Measurements from ENCODE around the gene DPH6.
"Not testable (repeated sequence)": the region's sequence is repeated elsewhere in the genome, so short reads cannot be mapped to it uniquely, and the experiment has no call there.

Gene DPH6, protein sequence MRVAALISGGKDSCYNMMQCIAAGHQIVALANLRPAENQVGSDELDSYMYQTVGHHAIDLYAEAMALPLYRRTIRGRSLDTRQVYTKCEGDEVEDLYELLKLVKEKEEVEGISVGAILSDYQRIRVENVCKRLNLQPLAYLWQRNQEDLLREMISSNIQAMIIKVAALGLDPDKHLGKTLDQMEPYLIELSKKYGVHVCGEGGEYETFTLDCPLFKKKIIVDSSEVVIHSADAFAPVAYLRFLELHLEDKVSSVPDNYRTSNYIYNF

DNA sequence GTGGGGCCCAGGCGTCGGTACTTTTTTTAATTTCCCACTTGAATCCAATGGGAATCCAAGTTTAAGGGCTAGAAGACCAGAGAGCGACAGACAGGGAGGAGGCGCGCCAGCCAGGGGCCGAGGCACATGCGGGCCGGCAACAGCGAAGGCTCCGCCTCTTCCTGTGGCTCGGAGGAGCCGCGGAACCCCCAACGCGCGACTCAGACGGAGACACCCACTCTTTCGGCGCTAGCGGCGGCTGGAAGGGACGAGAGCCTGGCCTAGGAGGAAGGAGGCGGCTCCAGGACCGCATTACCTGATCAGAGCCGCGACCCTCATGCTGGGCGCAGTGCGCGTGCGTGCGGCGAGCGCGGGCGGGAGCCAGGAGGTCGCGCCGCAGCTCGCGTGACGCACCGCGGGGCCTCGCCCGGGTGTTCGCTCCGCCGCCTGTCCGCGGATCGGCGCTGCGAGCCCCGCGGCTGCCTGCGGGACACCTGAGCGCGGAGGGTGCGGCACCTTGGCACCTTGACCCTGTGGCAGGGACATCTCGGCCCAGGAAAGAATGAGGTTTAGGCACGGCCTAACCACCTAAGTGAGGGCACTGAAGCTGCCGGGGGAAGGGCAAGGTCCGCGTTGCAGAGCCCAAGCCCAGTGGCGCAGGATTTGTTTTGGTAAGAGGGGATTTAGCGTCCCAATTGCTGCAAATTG, at the start of gene DPH6:
TSS of gene DPH6 (minus strand) at position 342 of the 687 bp plus-strand sequence. CDS start at position 318, 24 bp downstream.
- DNase-seq (ENCODE audit: low read depth), result peak; percentile 75

DNA sequence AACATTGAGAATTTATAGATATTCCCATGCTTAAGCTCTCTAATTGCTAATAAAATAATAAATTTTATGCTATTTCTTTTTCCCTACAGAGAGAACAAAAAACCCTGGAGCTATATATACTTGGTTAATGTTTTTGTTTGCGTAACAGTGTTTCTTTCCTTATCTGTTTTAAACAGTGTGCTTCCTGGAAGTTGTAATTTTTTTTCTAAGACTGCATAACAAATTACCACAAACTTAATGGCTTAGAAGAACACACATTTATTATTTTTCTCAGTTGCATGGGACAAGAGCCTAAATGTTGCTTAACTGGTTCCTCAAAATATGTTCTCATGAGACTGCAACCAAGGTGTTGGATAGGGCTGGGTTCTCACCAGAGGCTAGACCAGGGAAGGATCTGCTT, 49.7 kb upstream of the DPH6 start:
- DNase-seq (ENCODE audit: low read depth), result no peak

DNA sequence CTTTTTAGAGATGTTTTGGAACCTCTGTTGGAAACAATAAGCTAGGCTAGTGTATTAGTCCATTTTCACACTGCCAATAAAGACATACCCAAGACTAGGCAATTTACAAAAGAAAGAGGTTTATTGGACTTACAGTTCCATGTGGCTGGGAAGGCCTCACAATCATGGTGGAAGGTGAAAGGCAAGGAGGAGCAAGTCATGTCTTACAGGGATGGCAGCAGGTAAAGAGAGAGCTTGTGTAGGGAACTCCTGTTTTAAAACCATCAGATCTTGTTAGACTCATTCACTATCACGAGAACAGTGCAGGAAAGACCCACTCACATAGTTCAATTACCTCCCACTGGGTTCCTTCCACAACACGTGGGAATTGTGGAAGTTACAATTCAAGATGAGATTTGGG, 46.0 kb upstream of the DPH6 start:
- not testable (repeated sequence) for DNase-seq (ENCODE audit: low read depth)

DNA sequence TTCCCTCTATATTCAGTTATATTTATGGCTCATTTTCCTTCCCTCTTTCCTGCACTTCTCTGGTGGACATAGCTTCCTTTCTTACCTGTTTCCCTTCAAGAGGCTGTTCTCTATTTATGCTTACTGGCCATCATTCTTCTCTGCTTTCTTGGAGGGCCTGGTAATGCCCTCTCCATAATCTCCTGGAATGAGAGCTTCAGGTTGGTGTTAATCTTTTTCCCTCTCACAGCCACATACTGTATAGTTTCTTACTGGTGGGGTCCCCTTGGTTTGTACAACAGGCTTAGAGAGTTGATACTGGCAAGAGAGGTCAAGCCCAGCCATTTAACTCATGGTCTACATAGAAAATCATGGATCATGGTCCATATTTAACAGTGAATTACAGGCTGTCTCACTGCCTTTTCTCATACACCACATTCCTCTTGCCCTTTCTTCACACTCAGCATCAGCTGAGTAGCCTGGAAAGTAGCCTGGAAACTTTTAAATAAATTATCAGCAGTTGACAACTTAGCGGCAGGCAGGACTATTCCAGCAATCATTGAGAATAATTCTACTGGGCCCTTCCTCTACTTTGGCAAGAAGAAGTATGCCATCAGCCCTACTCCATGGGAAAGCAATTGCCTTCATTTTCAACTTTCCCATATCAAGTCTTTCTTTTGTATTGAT, 38.0 kb upstream of the DPH6 start:
- DNase-seq (ENCODE audit: low read depth), result no peak

DNA sequence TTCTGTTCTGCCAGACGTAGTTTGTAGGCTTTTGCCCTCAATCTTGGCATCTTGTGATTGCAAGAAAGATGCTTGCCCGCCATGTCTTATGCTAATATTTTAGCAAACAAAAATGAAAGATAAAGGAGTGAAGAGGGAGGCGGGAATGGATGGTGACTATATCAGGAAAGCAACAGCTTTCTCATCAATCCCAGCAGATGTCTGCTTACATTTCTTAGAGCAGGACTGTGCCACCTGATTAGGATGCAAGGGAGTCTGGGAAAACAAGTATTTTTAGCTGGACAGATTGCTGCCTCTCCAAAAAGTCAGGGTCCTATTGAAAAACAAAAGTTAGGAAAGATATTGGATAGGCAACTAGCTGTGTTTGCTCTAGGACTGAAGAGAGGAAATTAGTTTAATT, 34.6 kb upstream of the DPH6 start:
- DNase-seq (ENCODE audit: low read depth), result no peak

DNA sequence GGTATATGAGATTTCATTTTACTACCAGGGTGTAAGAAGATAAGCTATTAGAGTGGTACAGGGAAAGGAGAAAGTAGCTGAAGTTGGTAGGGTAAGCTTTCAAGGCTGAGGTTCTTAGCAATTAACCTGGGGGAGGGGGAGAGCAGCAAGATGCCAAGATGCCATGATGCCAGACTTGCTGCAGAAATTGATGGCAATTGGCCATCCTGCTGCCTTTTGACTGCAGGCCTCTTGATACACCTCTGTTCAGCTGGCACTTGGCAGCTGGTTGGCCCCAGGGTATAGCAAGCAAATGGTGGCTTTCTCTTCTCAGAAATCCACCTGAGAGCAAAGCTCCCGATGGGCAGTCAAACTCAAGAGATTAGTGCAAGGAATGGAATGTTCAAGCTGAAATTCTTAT, 21.4 kb upstream of the DPH6 start:
- DNase-seq (ENCODE audit: low read depth), result no peak

DNA sequence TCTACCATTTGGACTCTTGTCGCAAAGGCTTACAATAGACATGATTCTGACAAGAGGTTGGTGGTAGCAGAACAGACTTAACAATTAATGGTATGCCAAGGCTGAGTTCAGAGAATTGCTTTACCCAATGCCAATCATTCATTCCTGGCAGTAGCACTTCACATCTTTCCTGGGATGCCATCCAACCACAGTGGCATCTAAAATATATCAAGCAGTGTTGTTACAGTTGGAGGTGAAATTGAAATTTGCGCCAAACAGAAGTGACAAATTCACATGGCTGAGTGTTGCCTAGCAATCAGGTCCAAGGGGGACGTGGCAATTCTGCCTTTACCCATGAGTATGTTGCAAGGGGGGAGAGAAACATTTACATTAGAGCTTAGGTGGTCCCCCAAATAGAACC, 21.0 kb upstream of the DPH6 start:
- DNase-seq (ENCODE audit: low read depth), result no peak

DNA sequence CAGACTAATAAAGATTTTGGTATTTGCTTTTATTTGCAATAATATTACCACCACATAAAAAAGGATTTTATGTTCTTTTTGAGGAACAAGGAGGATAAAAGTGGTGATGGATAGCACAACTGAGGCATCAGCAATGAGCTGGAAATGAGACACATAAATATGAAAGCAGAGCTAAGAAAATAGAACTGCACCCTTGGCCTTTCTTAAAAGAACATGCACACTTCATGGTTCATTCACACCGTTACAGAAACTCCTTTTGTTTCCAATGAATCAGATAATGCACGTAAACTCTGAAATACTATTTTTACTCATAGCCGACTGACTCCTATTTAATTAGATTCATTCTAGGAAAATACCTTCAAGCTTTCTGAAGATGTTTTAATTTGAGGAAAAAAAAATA, 19.9 kb upstream of the DPH6 start:
- no peak for DNase-seq (ENCODE audit: low read depth)

DNA sequence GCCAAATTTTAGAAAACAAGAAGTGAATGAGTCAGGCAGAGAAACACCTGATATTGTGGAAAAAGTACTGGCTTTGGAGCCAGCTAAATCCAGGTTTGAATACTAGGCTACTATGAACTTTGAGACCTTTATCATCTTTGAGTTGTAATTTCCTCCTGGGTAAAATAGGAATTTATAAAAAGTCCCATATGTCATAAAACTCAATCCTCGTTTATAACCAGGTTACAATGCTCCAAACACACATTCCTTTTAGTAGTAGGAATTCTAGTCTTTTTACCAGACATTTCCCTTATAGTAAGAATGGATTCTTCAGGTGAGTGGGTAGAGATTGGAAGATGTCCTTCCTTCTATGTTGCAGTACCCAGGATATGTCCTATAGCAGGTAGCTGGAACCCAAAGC, 16.7 kb upstream of the DPH6 start:
- no peak for DNase-seq (ENCODE audit: low read depth)

DNA sequence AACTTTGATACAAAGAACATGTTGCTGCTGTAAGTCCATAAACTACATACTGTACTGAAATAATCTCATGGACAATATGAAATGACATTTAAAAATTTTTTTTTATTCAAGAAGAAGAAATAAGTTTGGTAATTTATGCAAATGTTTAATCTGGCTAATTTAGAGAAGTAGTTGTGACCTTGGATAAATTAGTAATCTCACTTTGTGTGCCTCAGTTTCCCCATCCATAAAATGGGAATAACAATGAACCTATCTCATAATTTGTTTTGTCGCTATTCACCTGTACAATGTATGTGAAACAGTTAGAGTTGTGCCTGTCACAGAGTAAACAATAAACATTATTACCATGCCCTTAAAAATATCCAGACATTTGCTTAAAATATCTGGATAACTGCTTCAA, 15.3 kb upstream of the DPH6 start:
- DNase-seq (ENCODE audit: low read depth), result no peak

DNA sequence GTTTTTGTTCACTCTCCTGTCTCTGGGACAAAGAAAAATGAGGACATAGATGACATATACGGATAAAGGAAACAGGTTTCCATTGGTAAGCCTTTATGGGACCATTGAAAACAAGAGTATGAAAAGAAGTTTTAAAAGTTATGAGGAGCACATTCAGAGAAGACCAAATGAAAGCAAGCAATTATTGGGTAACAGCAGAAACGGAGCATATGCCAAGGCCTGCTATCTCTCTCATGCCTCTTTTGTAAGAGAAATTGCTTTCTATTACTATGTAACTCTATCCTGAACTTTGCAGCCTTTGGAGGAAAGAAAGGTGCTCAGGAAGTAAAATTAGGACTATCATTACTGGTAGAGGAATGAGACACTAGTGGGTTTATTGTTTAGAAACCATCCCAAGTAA, 14.9 kb upstream of the DPH6 start:
- no peak for DNase-seq (ENCODE audit: low read depth)

DNA sequence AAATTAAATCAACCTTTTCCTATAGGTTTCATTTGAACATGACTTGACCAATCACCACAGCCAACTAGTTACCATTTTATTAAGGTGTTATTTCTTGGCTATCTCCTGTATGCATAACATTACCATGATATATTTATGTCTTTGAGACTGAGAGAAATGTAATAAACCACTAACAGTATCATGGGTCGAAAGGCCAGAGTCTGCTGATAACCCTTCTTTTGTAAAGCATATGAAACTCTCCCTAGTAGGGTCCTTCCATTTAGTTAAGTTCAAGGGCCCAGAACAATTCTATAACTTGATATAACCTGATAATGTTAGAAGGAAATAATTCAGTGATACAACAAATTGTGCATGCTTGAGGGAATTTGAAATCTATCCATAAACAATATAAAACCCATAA, 14.3 kb upstream of the DPH6 start:
- DNase-seq (ENCODE audit: low read depth), result no peak

DNA sequence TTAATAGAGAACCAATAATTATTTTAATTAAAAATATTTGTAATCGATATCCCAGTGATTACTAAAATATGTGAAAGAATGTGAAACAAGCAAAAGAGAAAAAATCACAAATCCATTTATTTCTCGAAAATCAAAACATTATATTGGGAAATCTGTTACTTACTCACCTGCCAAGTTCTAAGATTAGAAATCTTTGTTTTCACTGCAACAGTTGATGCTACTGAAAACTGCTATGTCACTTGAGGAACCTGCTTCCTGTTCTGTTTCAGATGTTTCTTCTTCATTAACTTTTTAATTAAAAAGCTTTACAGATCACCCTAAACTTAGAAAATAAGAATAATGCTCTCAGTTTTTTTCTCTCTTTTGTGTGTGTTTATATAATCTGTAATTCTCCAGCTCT, 13.7 kb upstream of the DPH6 start:
- DNase-seq (ENCODE audit: low read depth), result no peak

DNA sequence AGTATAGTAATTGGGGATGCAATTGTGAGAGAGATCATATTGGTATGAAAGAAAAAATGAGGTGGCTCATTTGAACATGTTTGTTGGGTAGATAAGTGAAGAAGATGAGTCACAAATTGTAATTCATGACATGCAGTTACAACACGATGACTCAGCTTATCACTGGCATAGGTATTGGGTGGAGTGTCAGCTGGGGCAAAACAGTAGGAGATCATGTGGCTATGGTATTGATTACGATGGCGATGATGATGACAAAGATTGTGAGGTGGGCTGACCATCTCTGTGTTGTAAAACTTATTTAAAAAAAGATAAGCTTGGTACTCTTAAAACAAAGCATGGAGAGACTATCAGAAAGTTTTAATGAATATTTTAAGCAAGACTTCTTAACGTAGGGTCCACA, 11.6 kb upstream of the DPH6 start:
- no peak for DNase-seq (ENCODE audit: low read depth)

DNA sequence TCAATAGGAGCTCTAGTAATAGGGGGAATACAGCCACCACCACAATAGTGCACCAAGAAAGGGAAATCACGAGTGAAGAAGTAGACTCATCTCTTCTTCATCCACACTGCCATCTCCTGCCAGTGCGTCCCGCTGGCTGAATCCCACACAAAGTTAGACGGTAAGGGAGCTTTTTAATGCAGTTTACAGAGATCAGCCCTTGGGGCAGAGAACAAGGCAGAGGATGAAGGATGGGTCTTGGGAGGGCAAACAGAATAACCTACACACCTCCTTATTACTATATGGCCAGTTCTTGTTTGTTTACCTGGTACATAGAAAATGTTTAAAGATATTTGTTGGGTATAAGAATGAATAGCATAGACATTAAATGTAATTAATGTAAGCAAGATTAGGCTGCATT, 11.0 kb upstream of the DPH6 start:
- DNase-seq (ENCODE audit: low read depth), result no peak

DNA sequence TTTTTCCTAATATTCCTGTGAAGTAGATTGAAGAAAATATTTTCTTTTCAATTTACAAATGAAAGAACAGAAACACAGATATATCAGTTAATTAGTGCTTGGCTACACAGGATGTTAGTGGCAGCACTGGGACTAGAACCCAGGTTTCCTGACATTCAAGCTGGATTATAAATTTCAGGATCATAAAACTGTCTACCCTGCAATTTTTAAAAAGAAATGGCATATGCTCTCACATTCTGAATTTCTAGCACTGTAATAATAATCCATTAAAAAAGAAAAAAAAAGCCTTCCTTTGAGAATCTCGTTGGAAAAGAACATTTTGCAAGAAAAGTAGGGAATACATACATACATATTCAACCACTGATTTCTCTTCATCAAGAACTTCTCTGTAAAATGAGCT, 9.3 kb upstream of the DPH6 start:
- no peak for DNase-seq (ENCODE audit: low read depth)

DNA sequence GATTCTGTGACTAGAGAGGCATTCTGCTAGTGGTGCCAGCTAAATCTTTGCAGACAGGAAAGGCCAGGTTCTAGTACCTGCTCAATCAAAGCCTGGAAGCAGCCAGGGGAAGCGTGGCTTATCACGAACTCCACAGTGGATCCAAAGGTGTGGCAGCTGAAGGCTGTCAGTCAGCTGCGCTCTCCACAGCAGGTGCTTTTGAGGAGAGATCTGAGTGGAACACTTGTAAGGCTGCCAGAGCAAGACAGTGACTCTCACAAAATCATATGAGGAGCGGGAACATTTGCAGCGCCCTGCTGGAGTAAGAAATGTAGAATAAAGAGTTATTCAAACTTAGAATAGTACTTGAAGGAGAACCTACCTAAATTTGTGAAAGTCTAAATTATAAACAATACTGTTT, 5.0 kb upstream of the DPH6 start:
- DNase-seq (ENCODE audit: low read depth), result no peak

DNA sequence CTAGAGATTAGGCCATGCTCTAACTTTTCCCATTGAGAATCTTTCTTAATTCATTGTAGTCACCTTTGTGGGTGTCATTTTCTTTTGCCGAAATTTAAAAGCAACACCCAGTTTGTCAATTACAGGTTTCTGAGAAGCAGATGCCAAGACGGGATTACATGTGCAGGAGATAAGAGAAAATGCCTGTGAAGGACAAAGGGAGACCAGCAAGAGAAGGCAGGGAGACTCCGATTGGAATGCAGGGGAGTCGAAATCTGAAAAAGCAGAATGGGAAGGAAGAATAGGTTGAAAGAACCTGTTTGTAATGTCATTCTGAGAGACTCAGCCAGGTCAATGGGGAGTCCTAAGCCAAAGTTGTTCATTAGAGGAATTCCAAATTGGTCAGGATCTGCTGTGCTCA, 3.6 kb upstream of the DPH6 start:
- no peak for DNase-seq (ENCODE audit: low read depth)

DNA sequence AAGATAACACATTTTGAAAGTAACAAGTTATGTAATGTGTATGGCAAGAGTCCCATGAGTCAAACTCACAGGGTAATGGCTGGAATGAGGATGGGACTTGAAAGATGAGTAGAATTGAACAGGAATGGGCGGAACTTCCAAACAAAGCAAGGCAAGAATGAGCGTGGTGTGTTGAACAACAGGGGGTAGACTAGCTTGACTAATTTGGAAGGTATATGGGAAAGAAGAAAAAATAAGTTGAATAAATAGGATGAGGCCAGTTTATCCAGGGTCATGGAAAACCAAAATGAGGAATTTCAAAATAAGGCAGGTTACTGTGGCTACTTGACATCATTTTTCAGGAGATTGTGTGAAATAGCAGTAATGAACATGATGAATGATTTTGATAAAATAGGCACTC, 2.5 kb upstream of the DPH6 start:
- DNase-seq (ENCODE audit: low read depth), result no peak

DNA sequence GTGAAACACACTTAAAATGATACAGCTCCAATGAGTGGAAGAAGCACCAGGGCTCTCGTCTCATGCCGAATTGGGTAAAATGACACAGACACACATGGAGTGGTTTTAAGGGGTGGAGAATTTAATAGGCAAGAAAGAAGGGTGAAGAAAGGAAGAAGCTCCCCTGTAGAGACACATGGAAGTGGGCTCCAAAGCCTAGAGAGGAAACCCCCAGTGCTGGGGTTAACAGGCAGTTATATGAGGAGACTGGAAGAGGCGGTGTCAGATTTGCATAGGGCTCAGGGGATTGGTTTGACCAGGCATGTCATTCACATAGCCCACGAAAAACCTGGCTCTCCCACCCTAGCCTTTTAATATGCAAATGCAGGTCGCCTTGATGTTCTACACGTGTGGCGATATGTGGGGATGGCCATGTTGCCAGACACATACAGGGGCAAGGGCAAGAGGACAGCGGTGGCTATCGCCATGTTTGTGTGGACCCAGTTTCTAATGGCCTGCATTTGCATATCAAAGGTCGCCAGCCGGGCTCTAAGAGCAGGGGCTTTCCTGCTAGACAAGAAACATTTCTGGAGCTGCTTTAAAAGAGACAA, 1.9 kb upstream of the DPH6 start:
- DNase-seq (ENCODE audit: low read depth), result no peak

DNA sequence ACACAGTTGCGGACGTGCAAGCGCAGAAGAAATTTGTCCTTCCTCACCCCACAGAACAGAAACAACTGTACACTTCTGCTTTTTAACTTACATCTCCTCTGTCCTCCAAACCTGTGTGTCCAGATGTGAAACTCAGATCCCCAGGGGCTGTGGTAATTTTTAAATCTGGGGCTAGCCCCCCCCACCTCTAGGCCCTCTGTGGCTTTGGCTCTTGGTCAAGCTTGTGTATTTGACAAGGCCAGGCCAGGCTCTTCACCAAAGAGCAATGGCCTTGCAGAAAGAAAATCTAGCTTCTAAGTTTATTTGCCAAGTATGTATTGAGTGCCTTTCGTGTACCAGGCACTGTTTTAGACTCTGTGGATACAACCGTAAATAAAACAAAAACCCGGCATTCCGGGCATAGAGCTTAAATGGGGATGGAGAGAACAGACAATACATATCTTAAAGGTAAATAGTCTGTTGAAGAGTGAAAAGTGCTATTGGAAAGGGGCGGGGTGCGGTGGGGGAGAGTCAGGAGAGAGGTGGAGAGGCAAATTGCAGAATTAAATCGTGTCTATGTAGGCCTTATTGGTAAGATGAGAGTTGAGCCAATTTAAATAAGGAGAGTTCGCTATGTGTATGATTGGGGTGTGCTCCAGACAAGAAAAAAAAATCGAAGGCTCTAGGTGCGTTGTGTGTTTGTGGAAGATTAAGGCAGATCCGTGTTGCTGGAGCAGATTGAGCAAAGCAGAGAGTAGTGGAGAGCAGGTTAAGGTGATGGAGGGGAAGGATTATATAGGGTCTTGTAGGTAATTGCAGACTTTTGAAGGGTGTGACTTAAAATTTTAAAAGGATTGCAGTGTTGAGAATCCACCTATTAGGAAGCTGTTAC, 781 bp upstream of the DPH6 start:
- DNase-seq (ENCODE audit: low read depth), result no peak

DNA sequence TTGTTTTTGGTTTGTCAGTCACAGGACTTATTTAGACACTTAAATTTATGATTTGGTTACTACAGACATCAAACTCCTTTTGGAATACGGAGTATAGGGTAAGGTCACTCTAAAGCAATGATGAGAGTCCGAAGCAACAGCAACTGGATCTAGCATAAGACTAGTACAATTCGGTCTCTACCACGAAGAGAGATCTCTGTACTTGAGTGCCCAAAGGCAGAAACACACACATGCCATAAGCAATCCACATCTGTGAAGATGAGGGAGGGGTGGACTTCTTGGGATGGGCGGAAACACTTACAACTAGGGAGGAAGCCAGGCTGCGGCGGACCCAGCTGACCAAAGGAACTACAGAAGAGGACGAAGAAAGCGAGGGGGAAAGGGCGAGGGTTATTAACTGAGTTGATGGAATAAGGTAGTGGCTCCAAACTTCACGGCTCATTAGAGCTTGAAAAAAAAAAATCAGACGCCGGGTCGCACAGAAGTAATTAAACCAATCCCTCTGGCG, 595 bp downstream of the DPH6 start:
- peak; percentile 4 for DNase-seq (ENCODE audit: low read depth)
